DND-41 (cell line): ENCODE data around the gene GALNT18.

ENCODE experiments used
- EZH2 ChIP-seq: IDR thresholded peaks from 3 replicates; pipeline ENCODE4 v1.6.1; 2012; ENCODE audit warnings: borderline replicate concordance, low read depth, mild to moderate bottlenecking, moderate library complexity, low read length, inconsistent platforms; ENCODE audit not compliant: severe bottlenecking
- TF ChIP-seq, protein P1 (sequence below): IDR thresholded peaks from 2 replicates; pipeline ENCODE4 v1.5.1; 2012; ENCODE audit warnings: borderline replicate concordance, low read length, moderate library complexity, mild to moderate bottlenecking; ENCODE audit not compliant: poor library complexity, severe bottlenecking; ENCODE audit errors: extremely low read depth

- no peak for TF ChIP-seq EZH2
- TF ChIP-seq, protein P1, sequence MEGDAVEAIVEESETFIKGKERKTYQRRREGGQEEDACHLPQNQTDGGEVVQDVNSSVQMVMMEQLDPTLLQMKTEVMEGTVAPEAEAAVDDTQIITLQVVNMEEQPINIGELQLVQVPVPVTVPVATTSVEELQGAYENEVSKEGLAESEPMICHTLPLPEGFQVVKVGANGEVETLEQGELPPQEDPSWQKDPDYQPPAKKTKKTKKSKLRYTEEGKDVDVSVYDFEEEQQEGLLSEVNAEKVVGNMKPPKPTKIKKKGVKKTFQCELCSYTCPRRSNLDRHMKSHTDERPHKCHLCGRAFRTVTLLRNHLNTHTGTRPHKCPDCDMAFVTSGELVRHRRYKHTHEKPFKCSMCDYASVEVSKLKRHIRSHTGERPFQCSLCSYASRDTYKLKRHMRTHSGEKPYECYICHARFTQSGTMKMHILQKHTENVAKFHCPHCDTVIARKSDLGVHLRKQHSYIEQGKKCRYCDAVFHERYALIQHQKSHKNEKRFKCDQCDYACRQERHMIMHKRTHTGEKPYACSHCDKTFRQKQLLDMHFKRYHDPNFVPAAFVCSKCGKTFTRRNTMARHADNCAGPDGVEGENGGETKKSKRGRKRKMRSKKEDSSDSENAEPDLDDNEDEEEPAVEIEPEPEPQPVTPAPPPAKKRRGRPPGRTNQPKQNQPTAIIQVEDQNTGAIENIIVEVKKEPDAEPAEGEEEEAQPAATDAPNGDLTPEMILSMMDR = no peak
These were observed 214.1 kb downstream of the GALNT18 start for GRCh38 chr11:11407763-11408084.
